A673 (cell line): Measurements from ENCODE around the gene ARHGAP44. TPM values are rescaled to one million over a fixed set of nuclear protein-coding genes. Genes with fewer than 3 reads are reported as not detected.

ENCODE experiments used
- BruUV-seq: library from RNA; stranded (reverse); fragments of 400-500 nt; replicated peaks from 2 replicates; lab custom pipeline; 2021; lab: Mats Ljungman, UMichigan
- CTCF ChIA-PET: fragments of 300-600 bp; sonication (Branson Sonifier 250); formaldehyde crosslinking; loops from one replicate; lab custom pipeline; 2022; ENCODE audit warnings: antibody characterized with exemption; lab: Charles Lee
- POLR2A ChIA-PET: fragments of 300-600 bp; sonication (Branson Sonifier 250); formaldehyde crosslinking; loops from one replicate; lab custom pipeline; 2022; ENCODE audit warnings: antibody characterized with exemption; ENCODE audit not compliant: low non-redundant PET; lab: Charles Lee
- DNase-seq: peaks from one replicate; pipeline ENCODE4 v3.0.0-alpha.2; 2015; ENCODE audit warnings: low spot score
- H3K27ac ChIP-seq: fragments of 200-600 bp; sonication (generic); 2 replicates; pipeline ENCODE4 v1.5.1; 2016; ENCODE audit warnings: mixed run types, low read depth, mild to moderate bottlenecking, mixed read lengths, antibody characterized with exemption, low read length; ENCODE audit not compliant: poor library complexity, severe bottlenecking
- H3K27me3 ChIP-seq: fragments of 200-600 bp; sonication (generic); replicated peaks from 2 replicates; pipeline ENCODE4 v1.6.1; 2017; ENCODE audit warnings: mixed run types, low read depth, mild to moderate bottlenecking, mixed read lengths, antibody characterized with exemption, low read length; ENCODE audit not compliant: insufficient read depth, poor library complexity
- H3K36me3 ChIP-seq: fragments of 200-600 bp; sonication (generic); 2 replicates; pipeline ENCODE4 v1.6.1; 2016; ENCODE audit warnings: mixed run types, mild to moderate bottlenecking, mixed read lengths, antibody characterized with exemption, low read length; ENCODE audit not compliant: insufficient read depth, poor library complexity, severe bottlenecking
- H3K4me1 ChIP-seq: fragments of 200-600 bp; sonication (generic); 2 replicates; pipeline ENCODE4 v1.6.1; 2017; ENCODE audit warnings: mixed run types, mild to moderate bottlenecking, mixed read lengths, antibody characterized with exemption, low read length; ENCODE audit not compliant: insufficient read depth, poor library complexity, severe bottlenecking
- H3K4me3 ChIP-seq: fragments of 200-600 bp; sonication (generic); 2 replicates; pipeline ENCODE4 v1.5.1; 2016; ENCODE audit warnings: low read depth, mixed run types, mild to moderate bottlenecking, mixed read lengths, low read length; ENCODE audit not compliant: poor library complexity, severe bottlenecking
- H3K9me3 ChIP-seq: fragments of 200-600 bp; sonication (generic); 2 replicates; pipeline ENCODE4 v1.6.1; 2016; ENCODE audit warnings: mixed run types, low read depth, mild to moderate bottlenecking, mixed read lengths, antibody characterized with exemption, low read length; ENCODE audit not compliant: poor library complexity, severe bottlenecking
- EZH2 ChIP-seq: fragments of 200-600 bp; sonication (generic); IDR thresholded peaks from 2 replicates; pipeline ENCODE4 v1.6.1; 2017; ENCODE audit warnings: borderline replicate concordance, low read depth, mild to moderate bottlenecking, mixed read lengths, antibody characterized with exemption, low read length; ENCODE audit not compliant: poor library complexity, severe bottlenecking
- intact Hi-C: fragments of 100-400 bp; cut with micrococcal nuclease; formaldehyde crosslinking; loops from one replicate; pipeline ENCODE4 v1.10.0; 2022; ENCODE audit not compliant: unreplicated experiment
- total RNA-seq: library from RNA; stranded (reverse); gene quantifications from 2 replicates; pipeline ENCODE4 v1.2.3, GENCODE V29; 2021
- TF ChIP-seq, protein P1 (sequence below): fragments of 300-800, 200-600 bp; sonication (generic); conservative IDR thresholded peaks from 2 replicates; pipeline ENCODE4 v1.5.1; 2017; ENCODE audit warnings: low read depth, mild to moderate bottlenecking, antibody characterized with exemption, low read length, moderate library complexity, mixed read lengths

Gene ARHGAP44
- total RNA-seq, 1 experiment from 2014 or later, result 0.49 TPM

GRCh38 chr17:12996941-12997340 lies 207.6 kb downstream of the ARHGAP44 start:
- Histone ChIP-seq H3K36me3 (peaks cover 58% of the 10 kb centered on the region), H3K27me3 (no peaks in the 10 kb centered on the region), H3K4me1 (peaks cover 4% of the 10 kb centered on the region), H3K9me3 (no peaks in the 10 kb centered on the region), H3K27ac (no peak overlapping the region), H3K4me3 (no peak overlapping the region)
- ChIA-PET POLR2A (no interaction called here), CTCF (no interaction called here)
- intact Hi-C loops, result no loop called here
- no peak for DNase-seq
- BruUV-seq, result no TSS peak
- TF ChIP-seq, protein P1, sequence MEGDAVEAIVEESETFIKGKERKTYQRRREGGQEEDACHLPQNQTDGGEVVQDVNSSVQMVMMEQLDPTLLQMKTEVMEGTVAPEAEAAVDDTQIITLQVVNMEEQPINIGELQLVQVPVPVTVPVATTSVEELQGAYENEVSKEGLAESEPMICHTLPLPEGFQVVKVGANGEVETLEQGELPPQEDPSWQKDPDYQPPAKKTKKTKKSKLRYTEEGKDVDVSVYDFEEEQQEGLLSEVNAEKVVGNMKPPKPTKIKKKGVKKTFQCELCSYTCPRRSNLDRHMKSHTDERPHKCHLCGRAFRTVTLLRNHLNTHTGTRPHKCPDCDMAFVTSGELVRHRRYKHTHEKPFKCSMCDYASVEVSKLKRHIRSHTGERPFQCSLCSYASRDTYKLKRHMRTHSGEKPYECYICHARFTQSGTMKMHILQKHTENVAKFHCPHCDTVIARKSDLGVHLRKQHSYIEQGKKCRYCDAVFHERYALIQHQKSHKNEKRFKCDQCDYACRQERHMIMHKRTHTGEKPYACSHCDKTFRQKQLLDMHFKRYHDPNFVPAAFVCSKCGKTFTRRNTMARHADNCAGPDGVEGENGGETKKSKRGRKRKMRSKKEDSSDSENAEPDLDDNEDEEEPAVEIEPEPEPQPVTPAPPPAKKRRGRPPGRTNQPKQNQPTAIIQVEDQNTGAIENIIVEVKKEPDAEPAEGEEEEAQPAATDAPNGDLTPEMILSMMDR, result no peak
- TF ChIP-seq EZH2, result no peak

- no peak overlapping the region for H3K27ac ChIP-seq
- no peak overlapping the region for H3K4me3 ChIP-seq
- no TSS peak for BruUV-seq
- ChIA-PET CTCF (no interaction called here), POLR2A (no interaction called here)
- no peaks in the 10 kb centered on the region for H3K9me3 ChIP-seq
- no peaks in the 10 kb centered on the region for H3K27me3 ChIP-seq
- DNase-seq, result no peak
- H3K36me3 ChIP-seq, result peaks cover 66% of the 10 kb centered on the region
- intact Hi-C loops, result no loop called here
- TF ChIP-seq, protein P1, result no peak
- TF ChIP-seq EZH2, result no peak
- peaks cover 10% of the 10 kb centered on the region for H3K4me1 ChIP-seq
These were observed 209.2 kb downstream of the ARHGAP44 start for GRCh38 chr17:12998461-12998860.

GRCh38 chr17:12998874-12999273 lies 209.6 kb downstream of the ARHGAP44 start:
- DNase-seq, result no peak
- no peak overlapping the region for H3K4me3 ChIP-seq
- intact Hi-C loops, result no loop called here
- no peak overlapping the region for H3K27ac ChIP-seq
- H3K36me3 ChIP-seq, result peaks cover 62% of the 10 kb centered on the region
- peaks cover 10% of the 10 kb centered on the region for H3K4me1 ChIP-seq
- CTCF ChIA-PET, result no interaction called here
- no TSS peak for BruUV-seq
- POLR2A ChIA-PET, result no interaction called here
- no peaks in the 10 kb centered on the region for H3K9me3 ChIP-seq
- H3K27me3 ChIP-seq, result no peaks in the 10 kb centered on the region
- TF ChIP-seq, protein P1, result no peak
- no peak for TF ChIP-seq EZH2
